GM20000 (cell line): ENCODE data around the gene MYL11.
"Not testable (repeated sequence)": the region's sequence is repeated elsewhere in the genome, so short reads cannot be mapped to it uniquely, and the experiment has no call there.

Experiments used
- DNase-seq: peaks from one replicate; pipeline ENCODE4 v3.0.0; 2012; ENCODE audit warnings: low spot score
- TF ChIP-seq, protein P1 (sequence below): IDR thresholded peaks from 2 replicates; pipeline ENCODE4 v1.5.1; 2012; ENCODE audit warnings: mild to moderate bottlenecking, control low read depth; ENCODE audit errors: extremely low read depth, missing control alignments

The MYL11 gene

DNA sequence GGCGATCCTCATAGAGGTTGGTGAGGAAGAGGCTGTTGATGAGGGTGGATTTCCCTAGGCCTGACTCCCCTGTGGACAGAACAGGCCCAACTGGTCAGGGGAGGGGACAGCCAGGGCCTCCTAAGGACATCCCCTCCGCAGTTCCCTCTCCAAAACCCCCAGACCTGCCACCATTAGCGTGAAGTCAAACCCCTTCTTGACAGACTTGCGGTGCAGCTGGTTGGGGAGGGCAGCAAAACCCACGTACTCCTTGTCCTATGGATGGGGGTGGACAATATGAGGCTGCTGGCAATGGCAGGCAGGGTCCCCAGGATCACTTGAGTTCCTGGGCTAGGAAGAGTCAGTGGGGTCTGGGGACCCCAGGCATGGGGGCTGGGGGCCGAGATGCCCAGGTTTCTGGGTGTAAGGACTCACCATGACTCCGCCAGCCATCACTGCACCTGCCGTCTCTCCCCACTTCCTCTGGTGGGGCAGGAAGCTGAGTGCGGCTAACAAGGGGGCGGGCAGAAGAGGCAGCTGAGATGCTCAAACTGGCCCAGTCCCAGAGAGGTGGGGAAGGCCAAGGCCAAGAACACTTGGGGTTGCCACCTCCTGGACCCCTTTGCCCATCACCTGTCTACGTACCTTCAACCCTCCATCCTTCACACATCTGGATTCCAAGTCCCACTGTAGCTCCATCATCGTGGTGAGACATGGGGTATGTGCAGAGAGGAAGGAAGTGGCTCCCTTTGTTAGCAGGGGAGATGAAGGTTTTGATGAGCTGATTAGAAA, 7.7 kb downstream of the MYL11 start, which contains the start of gene SEPTIN1:
SEPTIN1 (minus strand) TSS at position 451 of the 771 bp plus-strand sequence; CDS start at position 432, 19 bp downstream.
- DNase-seq: peak; percentile 76
- TF ChIP-seq, protein P1, sequence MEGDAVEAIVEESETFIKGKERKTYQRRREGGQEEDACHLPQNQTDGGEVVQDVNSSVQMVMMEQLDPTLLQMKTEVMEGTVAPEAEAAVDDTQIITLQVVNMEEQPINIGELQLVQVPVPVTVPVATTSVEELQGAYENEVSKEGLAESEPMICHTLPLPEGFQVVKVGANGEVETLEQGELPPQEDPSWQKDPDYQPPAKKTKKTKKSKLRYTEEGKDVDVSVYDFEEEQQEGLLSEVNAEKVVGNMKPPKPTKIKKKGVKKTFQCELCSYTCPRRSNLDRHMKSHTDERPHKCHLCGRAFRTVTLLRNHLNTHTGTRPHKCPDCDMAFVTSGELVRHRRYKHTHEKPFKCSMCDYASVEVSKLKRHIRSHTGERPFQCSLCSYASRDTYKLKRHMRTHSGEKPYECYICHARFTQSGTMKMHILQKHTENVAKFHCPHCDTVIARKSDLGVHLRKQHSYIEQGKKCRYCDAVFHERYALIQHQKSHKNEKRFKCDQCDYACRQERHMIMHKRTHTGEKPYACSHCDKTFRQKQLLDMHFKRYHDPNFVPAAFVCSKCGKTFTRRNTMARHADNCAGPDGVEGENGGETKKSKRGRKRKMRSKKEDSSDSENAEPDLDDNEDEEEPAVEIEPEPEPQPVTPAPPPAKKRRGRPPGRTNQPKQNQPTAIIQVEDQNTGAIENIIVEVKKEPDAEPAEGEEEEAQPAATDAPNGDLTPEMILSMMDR: no peak

DNA sequence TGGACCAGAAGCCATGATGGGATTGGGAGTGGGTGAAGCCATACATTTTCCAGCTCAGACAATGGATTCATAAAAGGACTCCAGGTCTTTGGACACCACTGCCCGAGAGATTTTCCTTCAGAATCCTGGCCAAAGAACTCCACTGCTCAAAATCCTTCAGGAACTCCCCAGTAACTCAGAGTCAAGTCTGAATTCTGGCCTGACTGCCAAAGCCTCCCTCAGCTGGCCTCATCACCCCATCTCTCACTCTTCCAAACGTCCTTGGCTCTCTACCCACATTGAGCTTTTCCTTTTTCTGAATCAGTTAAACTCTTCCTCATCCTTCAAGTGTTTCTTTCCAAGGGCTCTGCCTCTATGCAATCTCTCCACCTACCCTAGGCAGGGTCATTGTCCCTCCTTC, 8.9 kb downstream of the MYL11 start:
- TF ChIP-seq, protein P1: no peak

DNA sequence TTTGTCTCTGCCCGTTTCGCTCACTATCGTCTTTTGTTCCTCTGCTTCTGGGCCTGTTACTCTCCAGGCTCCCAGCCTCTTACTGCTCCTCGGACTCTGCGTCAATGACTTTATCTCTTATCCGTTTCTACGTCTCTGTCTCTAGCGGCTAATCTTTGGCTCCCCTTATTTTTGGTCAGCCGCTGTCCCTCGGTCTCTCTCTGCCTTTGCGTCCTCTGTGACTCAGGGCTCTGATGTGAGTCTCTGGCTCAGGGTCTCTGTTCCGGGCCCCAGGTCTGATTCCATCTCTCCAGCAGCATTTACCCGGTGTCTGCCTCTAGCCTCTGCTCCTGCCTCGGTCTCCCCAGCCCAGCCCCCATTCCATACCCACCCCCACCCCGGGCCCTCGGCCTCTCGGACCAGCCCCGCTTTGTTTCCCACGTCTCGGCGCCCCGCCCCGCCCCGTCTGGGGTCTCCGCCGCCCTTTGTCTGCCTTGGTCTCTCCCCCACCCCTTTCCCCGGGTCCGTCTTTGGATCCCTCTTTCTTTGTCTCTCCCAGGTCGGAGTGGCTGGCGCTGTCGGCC, 20.1 kb downstream of the MYL11 start:
- no peak for DNase-seq
- TF ChIP-seq, protein P1: no peak

More for the DNA sequence above, 8.9 kb downstream of the MYL11 start:
- no peak for DNase-seq

DNA sequence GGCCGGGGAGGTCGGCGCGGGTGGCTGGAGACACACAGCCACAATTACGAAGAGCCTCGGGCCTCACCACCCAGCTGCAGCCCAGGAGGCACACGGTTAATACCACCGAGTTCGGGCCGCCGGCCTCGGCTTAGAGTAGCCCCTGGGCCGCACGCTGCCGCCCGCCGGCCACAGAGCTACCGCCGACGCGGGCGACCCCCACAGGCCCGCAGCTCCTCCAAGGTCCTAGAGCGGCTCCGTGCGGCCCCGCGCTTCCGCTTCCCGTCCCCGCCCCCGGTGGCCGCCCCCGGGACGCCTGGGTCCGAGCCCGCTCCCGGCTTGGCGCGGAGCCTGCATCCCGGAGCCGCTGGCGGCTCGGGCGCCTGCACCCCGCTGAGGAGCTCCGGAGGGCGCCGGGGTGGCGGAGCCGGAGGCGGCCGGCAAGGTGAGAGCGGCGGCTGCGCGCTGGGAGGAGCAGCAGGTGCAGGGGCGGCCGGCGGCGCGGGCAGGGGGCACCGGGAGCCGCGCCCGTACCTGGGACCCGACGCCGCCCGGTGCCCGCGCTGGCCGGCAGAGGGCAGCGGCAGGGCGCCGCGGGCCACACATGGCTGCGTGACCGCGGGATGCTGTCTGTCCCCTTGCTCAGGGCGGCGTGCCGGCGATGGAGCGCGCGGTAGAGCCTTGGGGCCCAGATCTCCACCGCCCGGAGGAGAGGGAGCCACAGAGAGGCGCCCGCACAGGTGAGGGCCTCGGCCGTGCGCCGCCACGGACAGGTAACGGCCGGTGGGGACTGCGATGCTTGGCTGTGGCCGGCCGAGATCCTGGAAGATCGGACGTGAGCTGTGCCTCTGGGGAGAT, 20.8 kb downstream of the MYL11 start, which contains the start of gene ZNF48:
ZNF48 (plus strand) TSS at position 266 of the 837 bp plus-strand sequence; CDS start at position 641, 375 bp downstream.
- DNase-seq: peak; percentile 89
- TF ChIP-seq, protein P1: peak; percentile 26

DNA sequence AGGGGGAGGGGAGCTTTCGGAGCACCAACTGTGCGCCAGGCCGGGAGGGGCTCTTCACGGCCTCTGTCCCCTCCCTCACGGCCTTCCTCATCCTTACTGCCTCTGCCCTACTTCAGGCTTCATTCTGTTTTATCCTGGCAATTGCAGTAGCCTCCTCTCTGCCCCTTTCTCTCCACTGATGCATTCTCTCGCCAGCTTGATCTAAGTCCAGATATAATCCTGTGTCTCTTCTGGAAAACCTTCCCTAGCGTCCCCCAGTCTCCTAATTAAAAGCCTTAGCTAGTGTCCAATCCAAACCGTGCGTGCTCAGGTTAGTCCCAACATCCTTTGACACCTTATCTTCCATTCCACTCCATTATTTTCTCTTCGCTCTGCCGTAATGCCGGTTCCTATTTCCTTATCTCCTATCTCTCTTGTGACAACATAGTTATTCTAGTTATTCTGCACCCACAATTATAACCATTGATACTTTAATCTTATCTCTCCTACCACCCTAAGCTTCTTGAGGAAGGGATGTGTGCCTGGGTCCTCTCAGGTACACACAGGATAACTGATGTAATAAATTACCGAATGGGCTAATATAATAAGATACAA, 21.5 kb downstream of the MYL11 start:
- TF ChIP-seq, protein P1: no peak
- no peak for DNase-seq

DNA sequence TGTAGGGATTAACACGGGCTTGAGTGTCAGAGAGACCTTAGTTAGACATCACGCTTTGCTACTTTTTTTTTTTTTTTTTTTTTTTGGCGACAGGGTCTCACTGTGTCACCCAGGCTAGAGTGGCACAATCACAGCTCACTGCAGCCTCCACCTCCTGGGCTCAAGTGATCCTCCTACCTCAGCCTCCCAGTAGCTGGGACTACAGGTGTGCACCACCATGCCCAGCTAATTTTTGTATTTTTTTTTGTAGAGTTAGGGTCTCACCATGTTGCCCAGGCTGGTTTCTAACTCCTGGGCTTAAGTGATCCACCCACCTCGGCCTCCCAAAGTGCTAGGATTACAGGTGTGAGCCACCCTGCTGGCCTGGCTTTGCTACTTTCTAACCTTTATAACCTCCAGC, 22.0 kb downstream of the MYL11 start:
- not testable (repeated sequence) for DNase-seq

DNA sequence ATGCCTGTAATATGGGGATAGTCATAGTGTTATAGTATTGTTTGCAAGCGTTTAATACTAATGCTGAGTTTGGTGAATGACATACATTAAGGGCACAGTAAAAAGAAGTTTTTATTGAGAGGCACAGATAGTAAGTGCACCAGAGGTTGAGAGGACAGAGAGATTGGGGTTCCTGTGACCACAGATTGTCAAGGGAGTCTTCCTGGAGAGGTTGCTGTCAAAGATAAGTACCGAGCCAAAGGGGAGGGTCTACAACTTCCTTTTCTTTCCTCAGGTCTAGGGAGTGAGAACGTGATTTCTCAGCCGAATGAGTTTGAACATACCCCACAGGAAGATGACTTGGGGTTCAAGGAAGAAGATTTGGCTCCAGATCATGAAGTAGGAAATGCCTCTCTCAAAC, 22.5 kb downstream of the MYL11 start:
- TF ChIP-seq, protein P1: no peak
- DNase-seq: no peak
